ENCODE data around the gene KHDC4. TPM values are rescaled to one million over a fixed set of nuclear protein-coding genes. Genes with fewer than 3 reads are reported as not detected.

The KHDC4 gene
- total and polyA plus RNA-seq, 2 of the 13 experiments (the other 11 are each of a cell fraction or from before 2014, with no cell fraction given), result 33.5 to 92.0 TPM

GRCh38 chr1:155941845-155942531, 7.8 kb upstream of the KHDC4 start (continued):
- TF ChIP-seq ZNF878 (CRISPR knock-in tag; IDR thresholded peaks at IDR 0.05), result no peak
- TF ChIP-seq KDM2A (CRISPR knock-in tag; IDR thresholded peaks at IDR 0.05; ENCODE audit: borderline replicate concordance, low read depth), result 0 out of 2 replicates have a peak, but pooled peaks have one; percentile 1
- TF ChIP-seq PRPF4 (IDR thresholded peaks at IDR 0.05; ENCODE audit: low read depth, low read length, poor library complexity, severe bottlenecking), result peak; percentile 9
- peak; percentile 81 for TF ChIP-seq HNRNPL (IDR thresholded peaks at IDR 0.05; ENCODE audit: low read depth, low read length)
- peak; percentile 34; the same call in 1 of the 2 replicates for TF ChIP-seq SP2 (CRISPR knock-in tag; IDR thresholded peaks at IDR 0.05)
- 0 out of 2 replicates have a peak, but pooled peaks have one; percentile 3 for TF ChIP-seq ZNF605 (CRISPR knock-in tag; IDR thresholded peaks at IDR 0.05)
- 0 out of 2 replicates have a peak, but pooled peaks have one; percentile 2 for TF ChIP-seq NRL (CRISPR knock-in tag; IDR thresholded peaks at IDR 0.05; ENCODE audit: borderline replicate concordance)
- 0 out of 2 replicates have a peak, but pooled peaks have one; percentile 17 for TF ChIP-seq ESRRA (CRISPR knock-in tag; IDR thresholded peaks at IDR 0.05; ENCODE audit: low read depth)
- TF ChIP-seq TAF1 (CRISPR knock-in tag; IDR thresholded peaks at IDR 0.05), result no peak
- no peak for TF ChIP-seq ZNF101 (CRISPR knock-in tag; IDR thresholded peaks at IDR 0.05; ENCODE audit: borderline replicate concordance, low read depth)

GRCh38 chr1:155940993-155941844, 7.0 kb upstream of the KHDC4 start, which contains the start of gene RXFP4:
Gene RXFP4, plus strand, starts transcription at chr1:155941638. Its CDS starts 72 bp downstream, at chr1:155941710.
- intact Hi-C loops (cut with micrococcal nuclease; ENCODE audit: unreplicated experiment), result loop anchor here (5.0 kb wide), 2 partner anchors 36 to 356 kb away; partner anchors contain the start of genes ARHGEF2, GLMP and VHLL
- Histone ChIP-seq H2AFZ (ENCODE audit: low read length) (no peak within 1 kb of the TSS), H3K27ac (ENCODE audit: extremely low read length, insufficient read depth, low read length) (peak within 1 kb of the TSS; percentile 84)
- TF ChIP-seq ASH2L (IDR thresholded peaks at IDR 0.05; ENCODE audit: insufficient read length, low read depth, low read length) (no peak), ZNF34 (CRISPR knock-in tag; IDR thresholded peaks at IDR 0.05; ENCODE audit: borderline replicate concordance) (no peak), IKZF5 (CRISPR knock-in tag; IDR thresholded peaks at IDR 0.05) (no peak), HNF1A (IDR thresholded peaks at IDR 0.05; ENCODE audit: low read depth) (no peak), HNF1A (CRISPR knock-in tag; IDR thresholded peaks at IDR 0.05; ENCODE audit: borderline replicate concordance) (0 out of 2 replicates have a peak, but pooled peaks have one; percentile 14)

More at GRCh38 chr1:155940993-155941844, 7.0 kb upstream of the KHDC4 start, which contains the start of gene RXFP4:
- Histone ChIP-seq H3K9ac (ENCODE audit: insufficient read depth, low read depth, low read length) (peak within 1 kb of the TSS; percentile 67), H3K4me3 (replicated peaks in 1 of 3; ENCODE audit: insufficient read depth in 1 of 3, low read depth in 2 of 3, low read length in 3 of 3) (peak within 1 kb of the TSS; percentile 50 to 65 (median 54); a peak in 5 of 6 replicates), H4K20me1 (ENCODE audit: insufficient read depth, low read length) (no peaks in the 10 kb centered on the region), H3K36me3 (replicated peaks in 1 of 2; ENCODE audit: control insufficient read depth in 1 of 2, insufficient read depth in 2 of 2, low read length in 2 of 2) (no peaks in the 10 kb centered on the region; a peak in 1 of 5 replicates), H3K4me2 (ENCODE audit: low read depth, low read length) (peak within 1 kb of the TSS; percentile 86), H3K79me2 (ENCODE audit: insufficient read depth, low read length) (peaks cover 12% of the 10 kb centered on the region), H3K27me3 (ENCODE audit: control insufficient read depth in 1 of 2, insufficient read depth in 2 of 2, low read length in 2 of 2) (no peaks in the 10 kb centered on the region), H3K9me3 (ENCODE audit: low read length) (no peaks in the 10 kb centered on the region), H3K4me1 (ENCODE audit: insufficient read depth, low read length) (peaks cover 77% of the 10 kb centered on the region)
- 18% methylated on average over 10 of the region's 11 CpGs for WGBS (ENCODE audit: low lambda C conversion rate)
- FAIRE-seq, result peak; percentile 81
- peak; percentile 50 for DNase-seq (ENCODE audit: low spot score)
- TSS peak; percentile 32 for BruUV-seq (replicated peaks)
- POLR2A ChIA-PET, result interaction anchor here (1.0 to 7.2 kb wide), 15 partner anchors 8 to 132 kb away, joined by 3 to 390 read pairs (median 6); partner anchors contain the start of genes ARHGEF2, LAMTOR2 and SYT11
- in situ Hi-C loops (cut with HindIII; ENCODE audit: extremely low pct_ligation_motif_present, low pct_unique_long_range_greater_than_20kb), result loop anchor here (10.0 kb wide), 1 partner anchor 124 kb away; the partner anchor contains the start of gene RAB25
- peak; percentile 58 for ATAC-seq
- CTCF ChIA-PET (ENCODE audit: low intra/inter-chr PET ratio, low total read pairs), result no interaction called here
